CD4-positive, alpha-beta memory T cell (primary cell): ENCODE measurements around the gene ATP2B1. TPM values are rescaled to one million over a fixed set of nuclear protein-coding genes. Genes with fewer than 3 reads are reported as not detected.
A peak's percentile ranks its signal among the peaks of the same experiment; 100 is the strongest.

ENCODE experiments used
- CTCF ChIA-PET: fragments of 350-600 bp; sonication (Branson Sonifier 250); formaldehyde crosslinking; loops from one replicate; lab custom pipeline; 2021; ENCODE audit warnings: inconsistent platforms; ENCODE audit not compliant: partially characterized antibody; lab: Charles Lee
- POLR2A ChIA-PET: fragments of 350-600 bp; sonication (Branson Sonifier 250); formaldehyde crosslinking; loops from one replicate; lab custom pipeline; 2021; ENCODE audit not compliant: partially characterized antibody; lab: Charles Lee
- DNase-seq, 5 donors: peaks; one replicate each; pipeline versions ENCODE4 v3.0.0 to v3.0.0-alpha.2; 2020 to 2022; ENCODE audit warnings: mixed read lengths in 1 of 5
- H3K27ac ChIP-seq: one replicate; pipeline ENCODE4 v1.7.0; 2013; ENCODE audit warnings: low read depth, low read length
- H3K27me3 ChIP-seq: 2 replicates; pipeline ENCODE4 v1.7.0; 2013; ENCODE audit warnings: mild to moderate bottlenecking, low read length, moderate library complexity; ENCODE audit not compliant: insufficient read depth
- H3K36me3 ChIP-seq: 2 replicates; pipeline ENCODE4 v1.7.0; 2013; ENCODE audit warnings: mild to moderate bottlenecking, low read length, moderate library complexity; ENCODE audit not compliant: insufficient read depth
- H3K4me1 ChIP-seq: 2 replicates; pipeline ENCODE4 v1.7.0; 2013; ENCODE audit warnings: mild to moderate bottlenecking, low read length, moderate library complexity; ENCODE audit not compliant: insufficient read depth
- H3K4me3 ChIP-seq, 2 donors: one replicate each; pipeline ENCODE4 v1.7.0; 2013; ENCODE audit warnings: low read length in 2 of 2, mild to moderate bottlenecking in 1 of 2
- H3K9me3 ChIP-seq, 2 donors: one replicate each; pipeline ENCODE4 v1.7.0; 2013; ENCODE audit warnings: low read length in 2 of 2, control low read depth in 1 of 2; ENCODE audit not compliant: control insufficient read depth in 1 of 2
- H3K27ac Mint-ChIP-seq, 7 donors: one replicate each; pipeline ENCODE4 v1.8.0; 2020 to 2021; ENCODE audit warnings: mixed read lengths in 7 of 7, mild to moderate bottlenecking in 6 of 7, inconsistent platforms in 3 of 7, moderate library complexity in 3 of 7
- H3K27me3 Mint-ChIP-seq, 2 donors: one replicate each; pipeline ENCODE4 v1.8.0; 2020 to 2021; ENCODE audit warnings: mixed read lengths in 2 of 2
- H3K36me3 Mint-ChIP-seq, 2 donors: one replicate each; pipeline ENCODE4 v1.8.0; 2020 to 2021; ENCODE audit warnings: mixed read lengths in 2 of 2, inconsistent platforms in 1 of 2, mild to moderate bottlenecking in 1 of 2
- H3K4me1 Mint-ChIP-seq, 4 donors: one replicate each; pipeline ENCODE4 v1.8.0; 2020 to 2021; ENCODE audit warnings: mixed read lengths in 4 of 4, mild to moderate bottlenecking in 1 of 4
- H3K4me3 Mint-ChIP-seq, 8 donors: one replicate each; pipeline ENCODE4 v1.8.0; 2020 to 2021; ENCODE audit warnings: mixed read lengths in 8 of 8, mild to moderate bottlenecking in 7 of 8, moderate library complexity in 6 of 8, inconsistent platforms in 3 of 8
- H3K9me3 Mint-ChIP-seq, 8 donors: one replicate each; pipeline ENCODE4 v1.8.0; 2020 to 2021; ENCODE audit warnings: mixed read lengths in 8 of 8, mild to moderate bottlenecking in 5 of 8, inconsistent platforms in 3 of 8, moderate library complexity in 1 of 8
- intact Hi-C: fragments of 100-400 bp; cut with micrococcal nuclease; formaldehyde crosslinking; loops from one replicate; pipeline ENCODE4 v1.15.1; 2023
- polyA plus RNA-seq, 2 donors: library from polyadenylated mRNA; unstranded; fragments of 300-500 nt; fragmentation: Illumina TruSeq; gene quantifications; one replicate each; pipeline ENCODE4 v1.2.3, GENCODE V29; 2021
- total RNA-seq, 2 experiments: library from RNA; stranded (reverse); gene quantifications; one replicate each; pipeline ENCODE4 v1.2.3, GENCODE V29; 2021

ATP2B1 gene
- total and polyA plus RNA-seq, 4 experiments from 2014 or later = 57.3 to 86.0 (median 72.6) TPM

GRCh38 chr12:89717759-89718523, 9.3 kb upstream of the ATP2B1 start:
- CTCF ChIA-PET = no interaction called here
- Mint-ChIP-seq H3K4me1 (peaks cover 0 to 2% (median 0%) of the 10 kb centered on the region in 4 donors), H3K9me3 (peaks cover 0 to 20% (median 11%) of the 10 kb centered on the region in 8 donors), H3K27ac (no peak overlapping the region), H3K4me3 (no peak overlapping the region), H3K27me3 (peaks cover 0 to 3% of the 10 kb centered on the region in 2 donors), H3K36me3 (peaks cover 0 to 3% of the 10 kb centered on the region in 2 donors)
- POLR2A ChIA-PET = interaction anchor here (0.9 to 1.4 kb wide), 2 partner anchors 8 to 146 kb away, joined by 3 to 5 read pairs; no protein-coding TSS in a partner anchor
- intact Hi-C loops = no loop called here
- H3K4me3 ChIP-seq = no peak overlapping the region
- no peak overlapping the region for H3K27ac ChIP-seq
- DNase-seq = no peak
- H3K36me3 ChIP-seq = no peaks in the 10 kb centered on the region
- no peaks in the 10 kb centered on the region for H3K4me1 ChIP-seq
- no peaks in the 10 kb centered on the region for H3K9me3 ChIP-seq
- no peaks in the 10 kb centered on the region for H3K27me3 ChIP-seq

- H3K36me3 Mint-ChIP-seq = peaks cover 3 to 11% of the 10 kb centered on the region in 2 donors
- peak overlapping the region in 1 of 7 donors; percentile 3 for H3K27ac Mint-ChIP-seq
- H3K27me3 ChIP-seq = no peaks in the 10 kb centered on the region
- peaks cover 0 to 20% (median 12%) of the 10 kb centered on the region in 8 donors for H3K9me3 Mint-ChIP-seq
- peaks cover 0 to 2% of the 10 kb centered on the region in 2 donors for H3K27me3 Mint-ChIP-seq
- POLR2A ChIA-PET = interaction anchor here (1.2 kb wide), 1 partner anchor 54 kb away, joined by 6 read pairs; no protein-coding TSS in a partner anchor
- no peak overlapping the region for H3K4me3 Mint-ChIP-seq
- no peak overlapping the region for H3K4me3 ChIP-seq
- H3K4me1 Mint-ChIP-seq = peaks cover 2 to 21% (median 8%) of the 10 kb centered on the region in 4 donors
- peaks cover 11% of the 10 kb centered on the region for H3K4me1 ChIP-seq
- intact Hi-C loops = no loop called here
- H3K9me3 ChIP-seq = no peaks in the 10 kb centered on the region
- no peak for DNase-seq
- H3K36me3 ChIP-seq = no peaks in the 10 kb centered on the region
- CTCF ChIA-PET = no interaction called here
- H3K27ac ChIP-seq = no peak overlapping the region
Observed at GRCh38 chr12:89712706-89713105, 4.1 kb upstream of the ATP2B1 start.

- DNase-seq = peak in 1 of 5 donors; percentile 30
- Histone ChIP-seq H3K9me3 (no peaks in the 10 kb centered on the region), H3K27ac (no peak overlapping the region), H3K4me3 (no peak overlapping the region), H3K36me3 (no peaks in the 10 kb centered on the region), H3K27me3 (no peaks in the 10 kb centered on the region), H3K4me1 (peaks cover 24% of the 10 kb centered on the region)
- Mint-ChIP-seq H3K27ac (peak overlapping the region; percentile 96 to 99 (median 98)), H3K27me3 (peaks cover 0 to 2% of the 10 kb centered on the region in 2 donors), H3K9me3 (peaks cover 0 to 16% (median 10%) of the 10 kb centered on the region in 8 donors), H3K36me3 (peaks cover 3 to 23% of the 10 kb centered on the region in 2 donors), H3K4me3 (peak overlapping the region; percentile 90 to 96 (median 93)), H3K4me1 (peaks cover 9 to 37% (median 18%) of the 10 kb centered on the region in 4 donors)
- POLR2A ChIA-PET = interaction anchor here (0.9 to 10.6 kb wide), 6 partner anchors 22 to 238 kb away, joined by 3 to 296 read pairs (median 35); no protein-coding TSS in a partner anchor
- intact Hi-C loops = no loop called here
- CTCF ChIA-PET = no interaction called here
Observed at GRCh38 chr12:89710873-89711750, 2.5 kb upstream of the ATP2B1 start.

- Mint-ChIP-seq H3K4me3 (peak overlapping the region; percentile 90 to 96 (median 93)), H3K27me3 (peaks cover 0 to 2% of the 10 kb centered on the region in 2 donors), H3K27ac (peak overlapping the region; percentile 96 to 99 (median 98)), H3K4me1 (peaks cover 17 to 46% (median 27%) of the 10 kb centered on the region in 4 donors), H3K9me3 (peaks cover 0 to 13% (median 6%) of the 10 kb centered on the region in 8 donors), H3K36me3 (peaks cover 3 to 23% of the 10 kb centered on the region in 2 donors)
- Histone ChIP-seq H3K36me3 (no peaks in the 10 kb centered on the region), H3K9me3 (no peaks in the 10 kb centered on the region), H3K27me3 (no peaks in the 10 kb centered on the region), H3K4me3 (peak overlapping the region; percentile 81 to 89), H3K4me1 (peaks cover 33% of the 10 kb centered on the region), H3K27ac (peak overlapping the region; percentile 95)
- CTCF ChIA-PET = interaction anchor here (0.7 to 2.4 kb wide), 6 partner anchors 50 to 392 kb away, joined by 3 to 12 read pairs (median 6); no protein-coding TSS in a partner anchor
- POLR2A ChIA-PET = interaction anchor here (0.9 to 10.6 kb wide), 35 partner anchors 8 to 393 kb away, joined by 3 to 296 read pairs (median 9); partner anchors contain the start of genes DUSP6, GALNT4 and POC1B
- intact Hi-C loops = loop anchor here (1.0 to 5.0 kb wide), 9 partner anchors 46 to 393 kb away; partner anchors contain the start of genes DUSP6 and POC1B
- DNase-seq = peak in 4 of 5 donors; percentile 39 to 53 (median 44)
Observed at GRCh38 chr12:89709995-89710872, 1.6 kb upstream of the ATP2B1 start.

- H3K4me3 ChIP-seq = peak overlapping the region; percentile 81 to 89
- CTCF ChIA-PET = interaction anchor here (0.7 to 2.4 kb wide), 10 partner anchors 47 to 393 kb away, joined by 3 to 12 read pairs (median 6); no protein-coding TSS in a partner anchor
- H3K36me3 Mint-ChIP-seq = peaks cover 3 to 23% of the 10 kb centered on the region in 2 donors
- H3K4me3 Mint-ChIP-seq = peak overlapping the region; percentile 90 to 96 (median 93)
- peaks cover 24 to 54% (median 34%) of the 10 kb centered on the region in 4 donors for H3K4me1 Mint-ChIP-seq
- no peaks in the 10 kb centered on the region for H3K9me3 ChIP-seq
- no peaks in the 10 kb centered on the region for H3K36me3 ChIP-seq
- peaks cover 0 to 9% (median 0%) of the 10 kb centered on the region in 8 donors for H3K9me3 Mint-ChIP-seq
- POLR2A ChIA-PET = interaction anchor here (0.6 to 10.6 kb wide), 76 partner anchors 9 to 394 kb away, joined by 3 to 296 read pairs (median 5); partner anchors contain the start of genes DUSP6, GALNT4 and POC1B
- DNase-seq = peak; percentile 97 to 99 (median 99)
- peaks cover 41% of the 10 kb centered on the region for H3K4me1 ChIP-seq
- H3K27ac Mint-ChIP-seq = peak overlapping the region; percentile 96 to 99 (median 98)
- intact Hi-C loops = loop anchor here (1.0 to 5.0 kb wide), 9 partner anchors 47 to 394 kb away; partner anchors contain the start of genes DUSP6 and POC1B
- H3K27me3 ChIP-seq = no peaks in the 10 kb centered on the region
- H3K27me3 Mint-ChIP-seq = peaks cover 0 to 2% of the 10 kb centered on the region in 2 donors
- peak overlapping the region; percentile 95 for H3K27ac ChIP-seq
Observed at GRCh38 chr12:89709157-89709994, 738 bp upstream of the ATP2B1 start.
